ENCODE measurements around the gene DGKA.
"Not testable (repeated sequence)": the region's sequence is repeated elsewhere in the genome, so short reads cannot be mapped to it uniquely, and the experiment has no call there.

- TF ChIP-seq CREB1 (CRISPR knock-in tag; IDR thresholded peaks at IDR 0.05; ENCODE audit: low read depth); EZH2phosphoT487 (IDR thresholded peaks at IDR 0.05; ENCODE audit: unreplicated experiment); EZH2 (IDR thresholded peaks at IDR 0.05; ENCODE audit: low read depth, unreplicated experiment); POLR2AphosphoS5 (IDR thresholded peaks at IDR 0.05; ENCODE audit: low read depth); REST (IDR thresholded peaks at IDR 0.05; ENCODE audit: unreplicated experiment): not testable (repeated sequence)
- TF ChIP-seq, protein P1, sequence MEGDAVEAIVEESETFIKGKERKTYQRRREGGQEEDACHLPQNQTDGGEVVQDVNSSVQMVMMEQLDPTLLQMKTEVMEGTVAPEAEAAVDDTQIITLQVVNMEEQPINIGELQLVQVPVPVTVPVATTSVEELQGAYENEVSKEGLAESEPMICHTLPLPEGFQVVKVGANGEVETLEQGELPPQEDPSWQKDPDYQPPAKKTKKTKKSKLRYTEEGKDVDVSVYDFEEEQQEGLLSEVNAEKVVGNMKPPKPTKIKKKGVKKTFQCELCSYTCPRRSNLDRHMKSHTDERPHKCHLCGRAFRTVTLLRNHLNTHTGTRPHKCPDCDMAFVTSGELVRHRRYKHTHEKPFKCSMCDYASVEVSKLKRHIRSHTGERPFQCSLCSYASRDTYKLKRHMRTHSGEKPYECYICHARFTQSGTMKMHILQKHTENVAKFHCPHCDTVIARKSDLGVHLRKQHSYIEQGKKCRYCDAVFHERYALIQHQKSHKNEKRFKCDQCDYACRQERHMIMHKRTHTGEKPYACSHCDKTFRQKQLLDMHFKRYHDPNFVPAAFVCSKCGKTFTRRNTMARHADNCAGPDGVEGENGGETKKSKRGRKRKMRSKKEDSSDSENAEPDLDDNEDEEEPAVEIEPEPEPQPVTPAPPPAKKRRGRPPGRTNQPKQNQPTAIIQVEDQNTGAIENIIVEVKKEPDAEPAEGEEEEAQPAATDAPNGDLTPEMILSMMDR (conservative IDR thresholded peaks at IDR 0.05; ENCODE audit: low read depth in 2 of 2) = not testable (repeated sequence)
These were observed 68.6 kb downstream of the DGKA start for GRCh38 chr12:55999522-55999921.

Measured in GM23338 (cell line).